Vagina (tissue), 2 donors: ENCODE results near the gene FRMD4A. TPM values are rescaled to one million over a fixed set of nuclear protein-coding genes. Genes with fewer than 3 reads are reported as not detected.

Source experiments
- DNase-seq, 2 donors: peaks; one replicate each; pipeline ENCODE4 v3.0.0-alpha.2; 2017; ENCODE audit errors: extremely low spot score in 2 of 2
- H3K27ac ChIP-seq: fragments of 200-600 bp; sonication (generic); one replicate; pipeline ENCODE4 v1.5.1; 2019
- H3K27me3 ChIP-seq: fragments of 200-600 bp; sonication (generic); one replicate; pipeline ENCODE4 v1.5.1; 2019
- H3K36me3 ChIP-seq, 2 donors: fragments of 200-600 bp; sonication (generic); one replicate each; pipeline ENCODE4 v1.5.1; 2017 to 2019
- H3K4me1 ChIP-seq: fragments of 200-600 bp; sonication (generic); one replicate; pipeline ENCODE4 v1.5.1; 2019
- H3K4me3 ChIP-seq, 2 donors: fragments of 200-600 bp; sonication (generic); 1 replicate in 1 of 2; 2 replicates in 1 of 2; pipeline ENCODE4 v1.5.1; 2016 to 2019
- H3K9me3 ChIP-seq: fragments of 200-600 bp; sonication (generic); one replicate; pipeline ENCODE4 v1.5.1; 2019
- POLR2A ChIP-seq, 2 donors: fragments of 450-650 bp; IDR thresholded peaks; one replicate each; pipeline ENCODE4 v1.6.1; 2017; ENCODE audit warnings: antibody characterized with exemption in 2 of 2, mild to moderate bottlenecking in 2 of 2, moderate library complexity in 2 of 2
- POLR2AphosphoS5 ChIP-seq, 2 donors: sonication (generic); formaldehyde crosslinking; IDR thresholded peaks; one replicate each; pipeline ENCODE4 v1.9.0; 2017; ENCODE audit warnings: antibody characterized with exemption in 2 of 2, mild to moderate bottlenecking in 2 of 2, low read depth in 1 of 2; ENCODE audit not compliant: insufficient read depth in 1 of 2
- intact Hi-C: fragments of 100-400 bp; cut with DNase I; formaldehyde crosslinking; loops from one replicate; pipeline ENCODE4 v1.15.1; 2023
- total RNA-seq: library from RNA; depleted of rRNA; stranded (reverse); fragments of >200 nt; gene quantifications from one replicate; pipeline ENCODE4 v1.2.3, GENCODE V29; 2016
- TF ChIP-seq, protein P1 (sequence below), 3 experiments: fragments of 450-650 bp in 2 of 3; fragments of 200-600 bp in 1 of 3; sonication (generic) in 1 of 3; IDR thresholded peaks; one replicate each; pipeline ENCODE4 v1.5.1; 2017 to 2019; ENCODE audit warnings: antibody characterized with exemption in 3 of 3, mild to moderate bottlenecking in 2 of 3, moderate library complexity in 2 of 3

Gene FRMD4A
- total RNA-seq, 1 donor from 2014 or later: 24.8 TPM

DNA sequence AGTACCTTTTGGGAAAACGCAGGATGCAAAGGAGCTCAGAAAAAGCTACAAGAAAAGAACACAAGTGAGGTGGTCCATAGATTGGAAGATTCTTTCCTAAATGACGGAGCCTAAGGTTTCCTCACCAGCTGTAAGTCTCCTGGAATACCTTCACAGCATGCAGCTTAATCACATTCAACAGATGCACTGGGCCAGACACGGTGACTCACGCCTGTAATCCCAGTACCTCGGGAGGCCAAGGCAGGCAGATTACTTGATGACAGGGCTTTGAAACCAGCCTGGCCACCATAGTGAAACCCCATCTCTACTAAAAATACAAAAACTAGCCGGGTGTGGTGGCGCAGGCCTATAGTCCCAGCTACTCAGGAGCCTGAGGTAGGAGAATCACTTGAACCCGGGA is 228.7 kb downstream of the FRMD4A start:
- H3K27me3 ChIP-seq: no peaks in the 10 kb centered on the region
- no peak overlapping the region for H3K27ac ChIP-seq
- no peaks in the 10 kb centered on the region for H3K4me1 ChIP-seq
- TF ChIP-seq, protein P1, sequence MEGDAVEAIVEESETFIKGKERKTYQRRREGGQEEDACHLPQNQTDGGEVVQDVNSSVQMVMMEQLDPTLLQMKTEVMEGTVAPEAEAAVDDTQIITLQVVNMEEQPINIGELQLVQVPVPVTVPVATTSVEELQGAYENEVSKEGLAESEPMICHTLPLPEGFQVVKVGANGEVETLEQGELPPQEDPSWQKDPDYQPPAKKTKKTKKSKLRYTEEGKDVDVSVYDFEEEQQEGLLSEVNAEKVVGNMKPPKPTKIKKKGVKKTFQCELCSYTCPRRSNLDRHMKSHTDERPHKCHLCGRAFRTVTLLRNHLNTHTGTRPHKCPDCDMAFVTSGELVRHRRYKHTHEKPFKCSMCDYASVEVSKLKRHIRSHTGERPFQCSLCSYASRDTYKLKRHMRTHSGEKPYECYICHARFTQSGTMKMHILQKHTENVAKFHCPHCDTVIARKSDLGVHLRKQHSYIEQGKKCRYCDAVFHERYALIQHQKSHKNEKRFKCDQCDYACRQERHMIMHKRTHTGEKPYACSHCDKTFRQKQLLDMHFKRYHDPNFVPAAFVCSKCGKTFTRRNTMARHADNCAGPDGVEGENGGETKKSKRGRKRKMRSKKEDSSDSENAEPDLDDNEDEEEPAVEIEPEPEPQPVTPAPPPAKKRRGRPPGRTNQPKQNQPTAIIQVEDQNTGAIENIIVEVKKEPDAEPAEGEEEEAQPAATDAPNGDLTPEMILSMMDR (IDR thresholded peaks at IDR 0.05): no peak
- TF ChIP-seq POLR2A (IDR thresholded peaks at IDR 0.05) (no peak), POLR2AphosphoS5 (IDR thresholded peaks at IDR 0.05; ENCODE audit: insufficient read depth in 1 of 2, low read depth in 1 of 2) (no peak)
- DNase-seq: peak in 1 of 2 donors; percentile 34
- no peaks in the 10 kb centered on the region for H3K9me3 ChIP-seq
- no peaks in the 10 kb centered on the region for H3K36me3 ChIP-seq
- intact Hi-C loops: no loop called here
- H3K4me3 ChIP-seq: no peak overlapping the region

DNA sequence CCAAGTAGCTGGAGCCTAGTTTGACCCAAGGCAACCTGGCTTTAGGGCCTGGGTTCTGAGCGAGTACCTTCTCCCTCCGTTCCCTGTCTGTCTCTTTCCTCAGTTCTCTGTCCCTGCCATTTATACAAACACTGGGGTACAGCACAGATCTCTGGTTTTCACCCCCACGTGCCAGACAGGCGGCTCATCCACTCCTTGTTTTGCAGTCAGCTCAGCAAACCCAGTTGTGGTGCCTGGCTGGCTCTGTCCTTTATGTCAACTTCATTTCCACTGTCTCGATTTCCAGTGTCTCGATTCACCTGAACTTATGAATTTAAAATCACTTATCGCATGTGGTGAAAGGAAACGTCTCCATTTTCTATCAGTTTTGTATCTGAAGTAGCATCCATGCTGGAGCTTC is 230.8 kb downstream of the FRMD4A start:
- Histone ChIP-seq H3K36me3 (no peaks in the 10 kb centered on the region), H3K27me3 (no peaks in the 10 kb centered on the region), H3K27ac (no peak overlapping the region), H3K4me1 (no peaks in the 10 kb centered on the region), H3K4me3 (no peak overlapping the region), H3K9me3 (no peaks in the 10 kb centered on the region)
- intact Hi-C loops: no loop called here
- no peak for TF ChIP-seq POLR2A (IDR thresholded peaks at IDR 0.05)
- no peak for TF ChIP-seq POLR2AphosphoS5 (IDR thresholded peaks at IDR 0.05; ENCODE audit: insufficient read depth in 1 of 2, low read depth in 1 of 2)
- TF ChIP-seq, protein P1 (IDR thresholded peaks at IDR 0.05): no peak
- DNase-seq: peak in 1 of 2 donors; percentile 56

DNA sequence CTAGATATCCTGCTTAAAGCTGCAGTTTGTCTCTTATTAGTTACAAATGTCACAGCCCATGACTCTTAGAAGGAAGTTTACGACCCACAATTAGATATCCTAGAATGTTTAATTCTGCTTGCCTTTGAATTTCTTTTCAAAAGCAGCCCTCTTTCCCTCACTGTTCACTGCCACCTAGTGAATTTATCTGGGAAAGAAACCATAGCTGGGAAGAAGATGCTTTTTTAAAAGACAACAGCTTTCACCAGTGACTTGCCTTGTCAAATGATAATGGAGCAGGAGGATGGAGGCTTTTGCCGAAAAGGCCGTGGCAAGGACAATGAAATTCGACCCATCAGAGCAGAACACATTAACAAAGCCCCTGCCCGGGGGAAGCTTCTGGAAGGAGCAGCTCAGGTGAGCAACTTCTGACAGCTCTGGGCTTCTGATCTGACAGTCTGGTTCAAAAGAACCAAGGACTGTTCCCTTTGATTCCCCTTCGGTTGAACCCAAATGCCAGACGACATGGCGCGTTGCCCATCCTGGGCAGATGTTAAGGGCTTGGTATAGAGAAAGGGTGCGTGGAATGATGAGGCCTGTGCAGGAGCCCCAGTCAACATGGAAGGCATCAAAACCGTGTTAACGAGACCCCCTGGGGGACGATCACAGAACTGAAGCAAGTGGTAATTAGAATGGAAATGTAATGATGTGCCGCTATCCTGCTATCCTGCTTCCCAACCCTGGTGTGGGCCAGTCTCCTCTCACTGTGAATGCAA is 236.8 kb downstream of the FRMD4A start:
- no peak for TF ChIP-seq POLR2A (IDR thresholded peaks at IDR 0.05)
- TF ChIP-seq, protein P1 (IDR thresholded peaks at IDR 0.05): peak; percentile 15 to 51 (median 24)
- Histone ChIP-seq H3K4me3 (no peak overlapping the region), H3K36me3 (no peaks in the 10 kb centered on the region), H3K4me1 (no peaks in the 10 kb centered on the region), H3K9me3 (no peaks in the 10 kb centered on the region), H3K27me3 (no peaks in the 10 kb centered on the region), H3K27ac (no peak overlapping the region)
- DNase-seq: no peak
- intact Hi-C loops: loop anchor here (5.0 kb wide), 1 partner anchor 302 kb away; no protein-coding TSS in a partner anchor

DNA sequence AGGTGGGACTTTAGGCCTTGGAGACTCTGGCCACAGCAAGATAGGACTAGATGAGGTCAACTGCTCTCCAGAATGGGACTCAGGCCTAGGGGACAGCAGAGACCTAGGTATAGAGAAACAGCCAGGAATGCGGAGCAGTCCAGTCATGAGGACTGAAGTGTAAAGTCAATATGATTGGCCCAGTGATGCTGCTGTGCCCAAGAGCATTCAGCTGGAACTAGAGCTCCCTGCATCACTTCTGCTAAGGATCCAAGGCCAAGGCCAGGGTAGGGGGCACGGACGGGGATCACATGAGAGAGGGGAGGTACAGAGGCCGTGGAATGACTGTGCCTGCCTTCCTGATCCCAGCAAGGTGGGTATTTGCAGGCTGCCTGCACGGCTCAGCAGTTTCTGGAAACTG is 237.9 kb downstream of the FRMD4A start:
- no peak overlapping the region for H3K4me3 ChIP-seq
- no peaks in the 10 kb centered on the region for H3K27me3 ChIP-seq
- no peaks in the 10 kb centered on the region for H3K4me1 ChIP-seq
- DNase-seq: no peak
- H3K27ac ChIP-seq: no peak overlapping the region
- TF ChIP-seq POLR2A (IDR thresholded peaks at IDR 0.05): no peak
- no peaks in the 10 kb centered on the region for H3K36me3 ChIP-seq
- intact Hi-C loops: loop anchor here (5.0 kb wide), 1 partner anchor 300 kb away; no protein-coding TSS in a partner anchor
- H3K9me3 ChIP-seq: no peaks in the 10 kb centered on the region

DNA sequence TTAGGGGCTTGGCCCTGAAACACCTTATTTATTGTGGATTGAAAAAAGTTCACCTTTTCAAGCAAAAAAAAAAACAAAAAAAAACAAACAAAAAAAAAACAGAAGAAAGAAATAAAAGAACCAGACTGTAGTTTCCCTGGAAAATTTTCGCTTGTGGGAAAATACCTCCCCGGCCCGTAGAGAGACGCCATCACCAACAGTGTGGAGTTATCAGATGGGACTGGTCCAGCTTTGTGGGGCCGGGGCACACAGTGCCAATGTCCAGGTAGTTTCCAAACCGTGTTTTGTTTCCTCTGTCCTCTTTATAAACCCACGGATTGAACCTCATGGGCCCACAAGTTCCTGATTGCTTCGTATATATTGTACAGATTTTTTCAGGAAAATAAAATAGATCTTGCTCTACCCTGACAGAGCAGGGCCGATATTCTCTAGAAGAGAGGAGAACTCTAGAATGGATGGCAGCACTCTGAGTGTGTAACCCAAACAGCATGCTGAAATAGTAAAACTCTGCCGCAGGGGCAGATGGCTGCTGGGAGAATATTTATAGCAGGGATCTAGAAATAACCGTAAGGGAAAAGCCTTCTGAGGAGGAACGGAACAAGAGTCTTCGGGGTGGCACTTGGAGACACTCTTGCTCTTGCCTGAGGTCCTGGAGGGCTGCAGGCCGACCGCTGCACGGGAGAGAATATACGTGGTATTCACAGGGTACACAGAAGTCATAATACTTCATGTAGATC is 241.0 kb downstream of the FRMD4A start:
- TF ChIP-seq, protein P1 (IDR thresholded peaks at IDR 0.05): no peak
- no peak for TF ChIP-seq POLR2A (IDR thresholded peaks at IDR 0.05)
- TF ChIP-seq POLR2AphosphoS5 (IDR thresholded peaks at IDR 0.05; ENCODE audit: insufficient read depth in 1 of 2, low read depth in 1 of 2): no peak
- no peak overlapping the region for H3K27ac ChIP-seq
- H3K4me3 ChIP-seq: no peak overlapping the region
- no peak for DNase-seq
- H3K9me3 ChIP-seq: no peaks in the 10 kb centered on the region
- no peaks in the 10 kb centered on the region for H3K4me1 ChIP-seq
- intact Hi-C loops: loop anchor here (5.0 kb wide), 1 partner anchor 297 kb away; no protein-coding TSS in a partner anchor
- no peaks in the 10 kb centered on the region for H3K27me3 ChIP-seq
- no peaks in the 10 kb centered on the region for H3K36me3 ChIP-seq
